Stimulated activated CD8-positive, alpha-beta memory T cell treated with anti-CD3 and anti-CD28 coated beads, Interleukin-4, amount 100 ng/mL, for 24 hours (primary cell): ENCODE measurements around the gene P2RX6.
A peak's percentile ranks its signal among the peaks of the same experiment; 100 is the strongest.

Experiments used
- DNase-seq: peaks from one replicate; pipeline ENCODE4 v3.0.0-alpha.2; 2020; ENCODE audit warnings: low read depth

P2RX6 gene

GRCh38 chr22:20979940-20980453, 35.0 kb upstream of the P2RX6 start:
- no peak for DNase-seq

- no peak for DNase-seq
Observed at GRCh38 chr22:20980523-20980922, 34.4 kb upstream of the P2RX6 start.

- DNase-seq: no peak
Observed at GRCh38 chr22:20980938-20981722, 33.8 kb upstream of the P2RX6 start.

GRCh38 chr22:20981787-20982562, 33.0 kb upstream of the P2RX6 start, which contains the start of gene LZTR1:
Gene LZTR1 (plus strand): TSS chr22:20982297. CDS start chr22:20982372, 75 bp downstream.
- peak; percentile 62 for DNase-seq

GRCh38 chr22:20982563-20982882, 32.4 kb upstream of the P2RX6 start:
- DNase-seq: no peak

GRCh38 chr22:20983081-20983771, 31.7 kb upstream of the P2RX6 start:
- DNase-seq: no peak

GRCh38 chr22:20985720-20986119, 29.2 kb upstream of the P2RX6 start:
- no peak for DNase-seq

GRCh38 chr22:20986365-20986764, 28.6 kb upstream of the P2RX6 start:
- no peak for DNase-seq

GRCh38 chr22:20987375-20987774, 27.6 kb upstream of the P2RX6 start:
- no peak for DNase-seq

- no peak for DNase-seq
Observed at GRCh38 chr22:20988573-20989322, 26.2 kb upstream of the P2RX6 start.

- DNase-seq: no peak
Observed at GRCh38 chr22:20989323-20990138, 25.4 kb upstream of the P2RX6 start.

GRCh38 chr22:20990184-20991180, 24.5 kb upstream of the P2RX6 start:
- no peak for DNase-seq

GRCh38 chr22:20991252-20992055, 23.5 kb upstream of the P2RX6 start:
- no peak for DNase-seq

- no peak for DNase-seq
Observed at GRCh38 chr22:20992056-20992442, 22.9 kb upstream of the P2RX6 start.

- DNase-seq: no peak
Observed at GRCh38 chr22:20992456-20993303, 22.3 kb upstream of the P2RX6 start.

GRCh38 chr22:20993304-20994127, 21.4 kb upstream of the P2RX6 start:
- no peak for DNase-seq
